Fibroblast of skin of scalp (primary cell): ENCODE measurements around the gene PXDN.
"Not testable (repeated sequence)": the region's sequence is repeated elsewhere in the genome, so short reads cannot be mapped to it uniquely, and the experiment has no call there.

Experiments used
- DNase-seq: peaks from one replicate; pipeline ENCODE4 v3.0.0-alpha.2; 2013

PXDN gene

GRCh38 chr2:1701556-1702185 lies 42.6 kb downstream of the PXDN start:
- no peak for DNase-seq

- no peak for DNase-seq
These were observed 43.3 kb downstream of the PXDN start for GRCh38 chr2:1701020-1701419.

- DNase-seq: not testable (repeated sequence)
These were observed 43.9 kb downstream of the PXDN start for GRCh38 chr2:1700427-1700826.

- DNase-seq: no peak
These were observed 45.9 kb downstream of the PXDN start for GRCh38 chr2:1698188-1698945.

- DNase-seq: no peak
These were observed 46.7 kb downstream of the PXDN start for GRCh38 chr2:1697601-1698000.

- no peak for DNase-seq
These were observed 47.8 kb downstream of the PXDN start for GRCh38 chr2:1696472-1696871.

- DNase-seq: no peak
These were observed 49.7 kb downstream of the PXDN start for GRCh38 chr2:1694371-1695271.

GRCh38 chr2:1693723-1694122 lies 50.6 kb downstream of the PXDN start:
- no peak for DNase-seq

- no peak for DNase-seq
These were observed 52.0 kb downstream of the PXDN start for GRCh38 chr2:1692342-1692741.

- DNase-seq: no peak
These were observed 52.9 kb downstream of the PXDN start for GRCh38 chr2:1691366-1691765.

GRCh38 chr2:1690056-1690775 lies 54.1 kb downstream of the PXDN start:
- no peak for DNase-seq

- no peak for DNase-seq
These were observed 55.5 kb downstream of the PXDN start for GRCh38 chr2:1688859-1689258.

- DNase-seq: no peak
These were observed 56.2 kb downstream of the PXDN start for GRCh38 chr2:1688161-1688560.

- DNase-seq: no peak
These were observed 57.1 kb downstream of the PXDN start for GRCh38 chr2:1687254-1687653.

- DNase-seq: no peak
These were observed 57.6 kb downstream of the PXDN start for GRCh38 chr2:1686784-1687105.

GRCh38 chr2:1685957-1686783 lies 58.1 kb downstream of the PXDN start:
- peak; percentile 74 for DNase-seq

- no peak for DNase-seq
These were observed 59.0 kb downstream of the PXDN start for GRCh38 chr2:1685078-1685956.

- DNase-seq: no peak
These were observed 61.0 kb downstream of the PXDN start for GRCh38 chr2:1683297-1683696.

- no peak for DNase-seq
These were observed 62.2 kb downstream of the PXDN start for GRCh38 chr2:1682181-1682440.

- no peak for DNase-seq
These were observed 62.8 kb downstream of the PXDN start for GRCh38 chr2:1681323-1682180.
